Adipocyte (in vitro differentiated cells): Measurements from ENCODE around the gene CFD.
"Not testable (repeated sequence)": the region's sequence is repeated elsewhere in the genome, so short reads cannot be mapped to it uniquely, and the experiment has no call there.

Experiments
- DNase-seq: peaks from one replicate; pipeline ENCODE4 v3.0.0-alpha.2; 2015; ENCODE audit warnings: low read depth
- H3K27me3 ChIP-seq: replicated peaks from 2 replicates; pipeline ENCODE4 v1.7.0; 2013; ENCODE audit warnings: mild to moderate bottlenecking, low read length, moderate library complexity; ENCODE audit not compliant: control insufficient read depth, insufficient read depth
- H3K36me3 ChIP-seq: 2 replicates; pipeline ENCODE4 v1.7.0; 2013; ENCODE audit warnings: low read length, mild to moderate bottlenecking, moderate library complexity; ENCODE audit not compliant: control insufficient read depth, insufficient read depth, severe bottlenecking
- H3K4me1 ChIP-seq: 2 replicates; pipeline ENCODE4 v1.7.0; 2013; ENCODE audit warnings: mild to moderate bottlenecking, low read length, moderate library complexity; ENCODE audit not compliant: control insufficient read depth, insufficient read depth
- H3K4me3 ChIP-seq: 2 replicates; pipeline ENCODE4 v1.7.0; 2013; ENCODE audit warnings: mild to moderate bottlenecking, low read length, moderate library complexity
- H3K9ac ChIP-seq: 2 replicates; pipeline ENCODE4 v1.7.0; 2013; ENCODE audit warnings: mild to moderate bottlenecking, low read length, moderate library complexity
- H3K9me3 ChIP-seq: 2 replicates; pipeline ENCODE4 v1.7.0; 2013; ENCODE audit warnings: mild to moderate bottlenecking, low read length, moderate library complexity; ENCODE audit not compliant: control insufficient read depth

The CFD gene

GRCh38 chr19:878751-879561 lies 19.5 kb downstream of the CFD start:
- not testable (repeated sequence) for H3K27me3 ChIP-seq, H3K9me3 ChIP-seq, H3K9ac ChIP-seq, DNase-seq, H3K4me1 ChIP-seq, H3K4me3 ChIP-seq
- peaks cover 53% of the 10 kb centered on the region for H3K36me3 ChIP-seq

DNA sequence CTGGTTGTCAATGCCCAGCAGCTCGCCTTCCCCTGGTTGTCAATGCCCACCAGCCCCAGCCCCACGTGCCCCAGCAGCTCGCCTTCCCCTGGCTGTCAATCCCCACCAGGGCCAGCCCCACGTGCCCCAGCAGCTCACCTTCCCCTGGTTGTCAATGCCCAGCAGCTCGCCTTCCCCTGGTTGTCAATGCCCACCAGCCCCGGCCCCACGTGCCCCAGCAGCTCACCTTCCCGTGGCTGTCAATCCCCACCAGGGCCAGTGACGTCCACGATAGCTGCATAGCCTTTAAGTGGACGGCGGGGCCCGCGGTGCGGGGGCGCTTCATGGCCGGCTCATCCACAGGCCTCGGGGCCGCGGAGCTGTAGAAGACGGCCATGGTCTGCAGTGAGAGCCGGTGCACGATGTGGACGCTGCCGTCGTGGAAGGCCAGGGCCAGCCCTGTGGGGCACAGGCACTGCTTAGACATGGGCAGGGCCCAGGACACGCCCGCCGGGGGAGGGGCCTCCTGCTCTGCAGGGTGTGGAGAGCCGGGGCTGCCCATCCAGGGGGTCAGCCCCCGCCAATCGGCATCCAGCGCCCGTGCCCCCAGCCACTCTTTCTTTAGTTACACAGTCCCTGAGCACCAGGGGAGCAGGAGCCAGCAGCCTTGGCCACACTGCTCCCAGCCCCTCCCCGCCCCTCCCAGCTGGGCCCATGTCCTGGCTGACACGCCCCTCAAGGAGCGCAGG lies 20.4 kb downstream of the CFD start:
- no peaks in the 10 kb centered on the region for H3K9me3 ChIP-seq
- no peak overlapping the region for H3K9ac ChIP-seq
- no peak overlapping the region for H3K4me3 ChIP-seq
- no peaks in the 10 kb centered on the region for H3K4me1 ChIP-seq
- peaks cover 53% of the 10 kb centered on the region for H3K36me3 ChIP-seq
- no peak for DNase-seq
- H3K27me3 ChIP-seq: no peaks in the 10 kb centered on the region

GRCh38 chr19:881385-882071 lies 22.1 kb downstream of the CFD start:
- no peaks in the 10 kb centered on the region for H3K27me3 ChIP-seq
- no peak for DNase-seq
- no peak overlapping the region for H3K9ac ChIP-seq
- H3K36me3 ChIP-seq: peaks cover 53% of the 10 kb centered on the region
- no peaks in the 10 kb centered on the region for H3K9me3 ChIP-seq
- H3K4me1 ChIP-seq: no peaks in the 10 kb centered on the region
- no peak overlapping the region for H3K4me3 ChIP-seq

- Histone ChIP-seq H3K4me1 (no peaks in the 10 kb centered on the region), H3K9me3 (no peaks in the 10 kb centered on the region), H3K27me3 (no peaks in the 10 kb centered on the region), H3K36me3 (peaks cover 54% of the 10 kb centered on the region), H3K9ac (no peak overlapping the region), H3K4me3 (no peak overlapping the region)
- no peak for DNase-seq
Observed at GRCh38 chr19:882871-883497, 23.5 kb downstream of the CFD start.

DNA sequence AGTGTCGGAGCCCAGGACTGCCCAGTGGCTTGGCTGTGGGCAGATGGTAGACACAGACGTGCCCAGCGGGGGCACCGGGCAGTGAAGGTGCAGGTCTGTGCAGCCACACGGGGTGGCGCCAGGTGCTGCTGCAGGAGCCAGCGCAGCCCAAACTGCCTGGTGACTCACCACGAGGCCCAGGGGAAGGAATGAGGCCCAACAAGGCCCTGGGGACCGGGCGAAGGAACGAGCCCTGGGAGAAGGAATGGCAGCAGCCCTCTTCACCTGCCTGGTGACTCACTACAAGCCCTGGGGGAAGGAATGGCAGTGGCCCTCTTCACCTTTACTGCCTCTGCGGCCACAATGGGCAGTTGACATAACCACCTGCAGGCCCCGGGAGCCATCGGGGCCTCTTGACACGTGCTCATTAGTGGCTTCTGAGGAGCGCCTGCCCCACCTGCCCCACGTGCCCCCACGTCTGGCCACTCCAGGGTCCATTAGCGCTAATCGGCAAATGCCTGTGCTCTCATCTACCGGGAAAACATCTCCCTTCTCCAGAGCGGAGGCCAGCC lies 24.3 kb downstream of the CFD start:
- peaks cover 54% of the 10 kb centered on the region for H3K36me3 ChIP-seq
- H3K9ac ChIP-seq: no peak overlapping the region
- no peak for DNase-seq
- H3K4me1 ChIP-seq: no peaks in the 10 kb centered on the region
- no peak overlapping the region for H3K4me3 ChIP-seq
- H3K9me3 ChIP-seq: no peaks in the 10 kb centered on the region
- no peaks in the 10 kb centered on the region for H3K27me3 ChIP-seq

- H3K4me3 ChIP-seq: no peak overlapping the region
- no peaks in the 10 kb centered on the region for H3K27me3 ChIP-seq
- peaks cover 59% of the 10 kb centered on the region for H3K36me3 ChIP-seq
- no peak overlapping the region for H3K9ac ChIP-seq
- no peak for DNase-seq
- H3K9me3 ChIP-seq: no peaks in the 10 kb centered on the region
- H3K4me1 ChIP-seq: no peaks in the 10 kb centered on the region
Observed at GRCh38 chr19:884420-885211, 25.2 kb downstream of the CFD start.

DNA sequence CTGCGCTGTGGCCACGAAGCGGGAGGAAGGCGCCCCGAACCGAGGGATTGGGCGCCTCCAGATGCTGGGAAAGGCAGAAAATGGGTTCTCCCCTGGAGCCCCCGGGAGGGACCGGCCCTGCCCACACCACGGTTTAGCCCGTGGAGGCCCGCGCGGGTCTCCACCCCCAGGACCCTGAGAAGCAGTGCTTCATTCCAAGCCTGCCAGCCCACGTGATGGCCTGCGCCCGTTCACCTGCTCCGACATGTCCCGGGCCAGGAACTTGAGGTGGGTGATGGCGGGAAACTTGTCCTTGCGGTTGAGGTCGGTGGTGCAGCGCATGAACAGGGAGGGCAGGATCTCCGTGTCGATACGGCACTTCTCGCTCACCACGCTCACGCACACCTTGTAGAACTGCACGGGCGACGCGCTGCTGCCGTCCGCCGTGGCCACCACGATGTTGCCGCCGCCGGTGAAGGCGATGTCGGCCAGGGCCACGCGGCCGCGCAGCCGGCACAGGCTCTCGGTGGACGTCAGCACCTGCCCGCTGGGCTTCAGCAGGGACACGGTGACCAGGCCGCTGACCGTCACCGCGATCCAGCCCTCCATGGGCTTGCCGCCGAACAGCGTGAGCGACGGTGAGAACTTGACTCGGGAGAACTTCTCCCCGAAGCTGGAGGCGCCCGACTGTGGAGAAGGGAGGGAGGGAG lies 26.2 kb downstream of the CFD start:
- peaks cover 63% of the 10 kb centered on the region for H3K36me3 ChIP-seq

GRCh38 chr19:887072-887471 lies 27.6 kb downstream of the CFD start:
- DNase-seq: peak; percentile 67
- peaks cover 51% of the 10 kb centered on the region for H3K36me3 ChIP-seq

More for the DNA sequence above, 26.2 kb downstream of the CFD start:
- Histone ChIP-seq H3K9ac (no peak overlapping the region), H3K4me1 (no peaks in the 10 kb centered on the region), H3K4me3 (no peak overlapping the region), H3K27me3 (no peaks in the 10 kb centered on the region), H3K9me3 (no peaks in the 10 kb centered on the region)
- DNase-seq: no peak

DNA sequence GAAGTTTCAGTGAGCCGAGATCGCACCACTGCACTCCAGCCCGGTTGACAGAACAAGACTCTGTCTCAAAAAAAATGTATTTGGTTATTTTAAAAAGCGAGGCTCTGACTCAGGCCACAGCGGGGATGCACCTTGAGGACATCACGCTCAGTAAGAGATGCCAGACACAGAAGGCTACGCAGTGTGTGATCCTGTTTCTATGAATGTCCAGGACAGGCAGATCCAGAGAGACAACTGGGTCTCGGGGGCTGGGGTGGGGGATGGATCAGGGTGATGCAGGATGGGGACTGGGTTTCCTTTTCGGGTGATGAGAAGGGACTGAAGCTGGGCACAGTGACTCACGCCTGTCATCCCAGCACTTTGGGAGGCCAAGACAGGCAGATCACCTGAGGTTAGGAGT lies 28.1 kb downstream of the CFD start:
- Histone ChIP-seq H3K9ac (no peak overlapping the region), H3K9me3 (no peaks in the 10 kb centered on the region), H3K36me3 (peaks cover 46% of the 10 kb centered on the region), H3K4me3 (no peak overlapping the region), H3K4me1 (no peaks in the 10 kb centered on the region), H3K27me3 (no peaks in the 10 kb centered on the region)
- no peak for DNase-seq

More at GRCh38 chr19:887072-887471, 27.6 kb downstream of the CFD start:
- Histone ChIP-seq H3K27me3 (no peaks in the 10 kb centered on the region), H3K4me1 (no peaks in the 10 kb centered on the region), H3K4me3 (no peak overlapping the region), H3K9ac (no peak overlapping the region), H3K9me3 (no peaks in the 10 kb centered on the region)
